GM12892 (cell line): ENCODE measurements around the gene SDSL.

Experiments used
- DNase-seq: peaks from one replicate; pipeline ENCODE4 v3.0.0; 2011; ENCODE audit not compliant: insufficient read length
- FAIRE-seq: peaks from 2 replicates; lab custom pipeline; 2011; peaks lifted over from hg19 to GRCh38; lab: Jason Lieb, UNC
- POLR2A ChIP-seq: IDR thresholded peaks from 2 replicates; pipeline ENCODE4 v1.6.1; 2011; ENCODE audit warnings: low read depth, low read length, control low read depth
- POLR2AphosphoS5 ChIP-seq: IDR thresholded peaks from 2 replicates; pipeline ENCODE4 v1.6.1; 2011; ENCODE audit warnings: low read depth, low read length, control low read depth
- TAF1 ChIP-seq: IDR thresholded peaks from 2 replicates; pipeline ENCODE4 v1.6.1; 2011; ENCODE audit warnings: low read depth, mild to moderate bottlenecking, control low read depth, low read length, borderline replicate concordance

The SDSL gene

GRCh38 chr12:113428482-113428881 lies 6.3 kb downstream of the SDSL start:
- no peak for TF ChIP-seq POLR2AphosphoS5
- TF ChIP-seq TAF1: no peak
- no peak for TF ChIP-seq POLR2A
- FAIRE-seq: no peak
- DNase-seq: no peak

- no peak for DNase-seq
- no peak for TF ChIP-seq POLR2A
- TF ChIP-seq POLR2AphosphoS5: no peak
- no peak for TF ChIP-seq TAF1
- no peak for FAIRE-seq
Observed at GRCh38 chr12:113432986-113433385, 10.8 kb downstream of the SDSL start.

GRCh38 chr12:113435367-113435766 lies 13.2 kb downstream of the SDSL start:
- no peak for FAIRE-seq
- TF ChIP-seq POLR2A (no peak), POLR2AphosphoS5 (no peak), TAF1 (no peak)
- no peak for DNase-seq

GRCh38 chr12:113436586-113436985 lies 14.4 kb downstream of the SDSL start:
- DNase-seq (no peak), FAIRE-seq (no peak)
- TF ChIP-seq POLR2AphosphoS5 (no peak), POLR2A (no peak), TAF1 (no peak)

- DNase-seq (no peak), FAIRE-seq (no peak)
- TF ChIP-seq TAF1 (no peak), POLR2AphosphoS5 (no peak), POLR2A (no peak)
Observed at GRCh38 chr12:113436993-113437728, 15.0 kb downstream of the SDSL start.

- FAIRE-seq (no peak), DNase-seq (no peak)
- no peak for TF ChIP-seq TAF1
- no peak for TF ChIP-seq POLR2AphosphoS5
- no peak for TF ChIP-seq POLR2A
Observed at GRCh38 chr12:113437729-113438100, 15.5 kb downstream of the SDSL start.

- TF ChIP-seq POLR2A (no peak), TAF1 (no peak), POLR2AphosphoS5 (no peak)
- no peak for FAIRE-seq
Observed at GRCh38 chr12:113438523-113439300, 16.5 kb downstream of the SDSL start.

GRCh38 chr12:113439301-113439597 lies 17.1 kb downstream of the SDSL start:
- no peak for FAIRE-seq
- DNase-seq: no peak
- no peak for TF ChIP-seq TAF1
- TF ChIP-seq POLR2AphosphoS5: no peak
- no peak for TF ChIP-seq POLR2A

More at GRCh38 chr12:113438523-113439300, 16.5 kb downstream of the SDSL start:
- DNase-seq: no peak

- FAIRE-seq (no peak), DNase-seq (no peak)
- TF ChIP-seq POLR2AphosphoS5 (no peak), POLR2A (no peak), TAF1 (no peak)
Observed at GRCh38 chr12:113439606-113440030, 17.4 kb downstream of the SDSL start.

GRCh38 chr12:113440336-113440735 lies 18.2 kb downstream of the SDSL start:
- FAIRE-seq: no peak
- TF ChIP-seq POLR2AphosphoS5: no peak
- no peak for TF ChIP-seq TAF1
- TF ChIP-seq POLR2A: no peak
- no peak for DNase-seq

- TF ChIP-seq POLR2AphosphoS5: no peak
- DNase-seq (no peak), FAIRE-seq (no peak)
Observed at GRCh38 chr12:113440947-113441782, 19.0 kb downstream of the SDSL start.

- FAIRE-seq: no peak
- TF ChIP-seq TAF1 (no peak), POLR2A (no peak), POLR2AphosphoS5 (no peak)
- no peak for DNase-seq
Observed at GRCh38 chr12:113443030-113443539, 20.9 kb downstream of the SDSL start.
